Neural cell (in vitro differentiated cells): ENCODE measurements around the gene UTRN.

Source experiments
- CTCF ChIP-seq: fragments of 450-650 bp; IDR thresholded peaks from 2 replicates; pipeline ENCODE4 v1.5.1; 2014; ENCODE audit warnings: antibody characterized with exemption, mild to moderate bottlenecking, moderate library complexity; ENCODE audit not compliant: poor library complexity, severe bottlenecking
- EP300 ChIP-seq: fragments of 450-650 bp; conservative IDR thresholded peaks from 2 replicates; pipeline ENCODE4 v1.6.1; 2014; ENCODE audit warnings: antibody characterized with exemption, mild to moderate bottlenecking, moderate library complexity; ENCODE audit not compliant: poor library complexity, severe bottlenecking
- EZH2 ChIP-seq: fragments of 200-600, 300-800 bp; shearing (Covaris generic), sonication (generic); IDR thresholded peaks from 2 replicates; pipeline ENCODE4 v1.6.1; 2014; ENCODE audit warnings: antibody characterized with exemption, low read length, borderline replicate concordance, mild to moderate bottlenecking; ENCODE audit not compliant: insufficient read depth, poor library complexity, severe bottlenecking
- MXI1 ChIP-seq: fragments of 450-650 bp; conservative IDR thresholded peaks from 2 replicates; pipeline ENCODE4 v1.6.1; 2014; ENCODE audit warnings: antibody characterized with exemption, mild to moderate bottlenecking; ENCODE audit not compliant: poor library complexity, severe bottlenecking
- POLR2AphosphoS5 ChIP-seq: IDR thresholded peaks from 2 replicates; pipeline ENCODE4 v1.6.1; 2012
- RAD21 ChIP-seq: fragments of 450-650 bp; conservative IDR thresholded peaks from 2 replicates; pipeline ENCODE4 v1.6.1; 2014; ENCODE audit warnings: antibody characterized with exemption, mild to moderate bottlenecking, moderate library complexity
- SMC3 ChIP-seq: fragments of 450-650 bp; conservative IDR thresholded peaks from 2 replicates; pipeline ENCODE4 v1.6.1; 2014; ENCODE audit warnings: antibody characterized with exemption, mild to moderate bottlenecking, moderate library complexity; ENCODE audit not compliant: poor library complexity
- TAF1 ChIP-seq: IDR thresholded peaks from 2 replicates; pipeline ENCODE4 v1.6.1; 2012; ENCODE audit warnings: low read depth
- TF ChIP-seq, protein P1 (sequence below): IDR thresholded peaks from 2 replicates; pipeline ENCODE4 v1.6.1; 2012; ENCODE audit warnings: borderline replicate concordance

DNA sequence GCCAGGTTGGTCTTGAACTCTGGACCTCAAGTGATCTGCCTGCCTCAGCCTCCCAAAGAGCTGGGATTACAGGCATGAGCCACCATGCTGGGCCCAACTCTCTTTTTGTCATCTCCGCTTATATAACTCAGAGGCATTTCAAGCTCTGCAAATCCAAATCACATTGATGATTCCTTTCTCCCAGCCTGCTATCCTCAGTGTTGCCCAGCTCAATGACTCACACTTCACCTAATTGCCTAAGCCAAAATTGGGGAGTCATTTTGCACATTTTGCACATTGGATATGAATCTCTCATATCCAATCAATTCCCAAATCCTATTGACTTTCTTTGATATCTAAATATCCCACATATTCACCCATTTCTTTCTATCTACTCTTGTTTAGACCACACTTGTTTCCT is 3.9 kb downstream of the UTRN start:
- TF ChIP-seq EZH2 (no peak), CTCF (no peak), RAD21 (no peak), TAF1 (no peak), EP300 (no peak), SMC3 (no peak), POLR2AphosphoS5 (no peak), MXI1 (no peak)
- TF ChIP-seq, protein P1, sequence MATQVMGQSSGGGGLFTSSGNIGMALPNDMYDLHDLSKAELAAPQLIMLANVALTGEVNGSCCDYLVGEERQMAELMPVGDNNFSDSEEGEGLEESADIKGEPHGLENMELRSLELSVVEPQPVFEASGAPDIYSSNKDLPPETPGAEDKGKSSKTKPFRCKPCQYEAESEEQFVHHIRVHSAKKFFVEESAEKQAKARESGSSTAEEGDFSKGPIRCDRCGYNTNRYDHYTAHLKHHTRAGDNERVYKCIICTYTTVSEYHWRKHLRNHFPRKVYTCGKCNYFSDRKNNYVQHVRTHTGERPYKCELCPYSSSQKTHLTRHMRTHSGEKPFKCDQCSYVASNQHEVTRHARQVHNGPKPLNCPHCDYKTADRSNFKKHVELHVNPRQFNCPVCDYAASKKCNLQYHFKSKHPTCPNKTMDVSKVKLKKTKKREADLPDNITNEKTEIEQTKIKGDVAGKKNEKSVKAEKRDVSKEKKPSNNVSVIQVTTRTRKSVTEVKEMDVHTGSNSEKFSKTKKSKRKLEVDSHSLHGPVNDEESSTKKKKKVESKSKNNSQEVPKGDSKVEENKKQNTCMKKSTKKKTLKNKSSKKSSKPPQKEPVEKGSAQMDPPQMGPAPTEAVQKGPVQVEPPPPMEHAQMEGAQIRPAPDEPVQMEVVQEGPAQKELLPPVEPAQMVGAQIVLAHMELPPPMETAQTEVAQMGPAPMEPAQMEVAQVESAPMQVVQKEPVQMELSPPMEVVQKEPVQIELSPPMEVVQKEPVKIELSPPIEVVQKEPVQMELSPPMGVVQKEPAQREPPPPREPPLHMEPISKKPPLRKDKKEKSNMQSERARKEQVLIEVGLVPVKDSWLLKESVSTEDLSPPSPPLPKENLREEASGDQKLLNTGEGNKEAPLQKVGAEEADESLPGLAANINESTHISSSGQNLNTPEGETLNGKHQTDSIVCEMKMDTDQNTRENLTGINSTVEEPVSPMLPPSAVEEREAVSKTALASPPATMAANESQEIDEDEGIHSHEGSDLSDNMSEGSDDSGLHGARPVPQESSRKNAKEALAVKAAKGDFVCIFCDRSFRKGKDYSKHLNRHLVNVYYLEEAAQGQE = no peak
